ENCODE results near the gene ENKUR.
A peak's percentile ranks its signal among the peaks of the same experiment; 100 is the strongest.
"Not testable (repeated sequence)": the region's sequence is repeated elsewhere in the genome, so short reads cannot be mapped to it uniquely, and the experiment has no call there.

ENKUR gene

GRCh38 chr10:25018703-25019102, 2.7 kb upstream of the ENKUR start:
- DNase-seq: no peak

GRCh38 chr10:25017661-25018060, 1.7 kb upstream of the ENKUR start:
- no peak for DNase-seq

GRCh38 chr10:25017154-25017590, 1.2 kb upstream of the ENKUR start:
- DNase-seq: peak; percentile 28

GRCh38 chr10:25016376-25017153, 607 bp upstream of the ENKUR start, which contains the start of gene THNSL1:
Gene THNSL1 (plus strand): TSS chr10:25016612. CDS start chr10:25023224, 6,612 bp downstream.
- DNase-seq: peak; percentile 99

GRCh38 chr10:25014579-25014978, 1.4 kb downstream of the ENKUR start:
- DNase-seq: no peak

GRCh38 chr10:25011591-25011990, 4.4 kb downstream of the ENKUR start:
- not testable (repeated sequence) for DNase-seq

- no peak for DNase-seq
Measured at GRCh38 chr10:24998044-24998443, 17.9 kb downstream of the ENKUR start.

- DNase-seq: no peak
Measured at GRCh38 chr10:24995072-24995471, 20.9 kb downstream of the ENKUR start.

- DNase-seq: no peak
Measured at GRCh38 chr10:24993237-24993958, 22.6 kb downstream of the ENKUR start.

- DNase-seq: no peak
Measured at GRCh38 chr10:24992512-24993133, 23.3 kb downstream of the ENKUR start.

GRCh38 chr10:24991298-24991697, 24.7 kb downstream of the ENKUR start:
- DNase-seq: no peak

GRCh38 chr10:24989867-24990266, 26.1 kb downstream of the ENKUR start:
- DNase-seq: no peak

GRCh38 chr10:24988831-24989640, 26.9 kb downstream of the ENKUR start:
- no peak for DNase-seq

- no peak for DNase-seq
Measured at GRCh38 chr10:24984906-24985305, 31.1 kb downstream of the ENKUR start.

- DNase-seq: no peak
Measured at GRCh38 chr10:24983946-24984345, 32.0 kb downstream of the ENKUR start.

- DNase-seq: no peak
Measured at GRCh38 chr10:24983130-24983529, 32.8 kb downstream of the ENKUR start.

GRCh38 chr10:24982319-24983112, 33.4 kb downstream of the ENKUR start:
- DNase-seq: no peak

- no peak for DNase-seq
Measured at GRCh38 chr10:24981161-24981710, 34.7 kb downstream of the ENKUR start.

- DNase-seq: no peak
Measured at GRCh38 chr10:24979685-24980084, 36.3 kb downstream of the ENKUR start.

- no peak for DNase-seq
Measured at GRCh38 chr10:24974976-24975375, 41.0 kb downstream of the ENKUR start.

GRCh38 chr10:24973163-24973562, 42.8 kb downstream of the ENKUR start:
- DNase-seq: no peak

GRCh38 chr10:24971374-24971773, 44.6 kb downstream of the ENKUR start:
- no peak for DNase-seq
